Neural cell (in vitro differentiated cells): ENCODE results near the gene KCNIP3. TPM values are rescaled to one million over a fixed set of nuclear protein-coding genes. Genes with fewer than 3 reads are reported as not detected.

Experiments
- H2AFZ ChIP-seq: fragments of 200-600, 300-800 bp; sonication (generic), shearing (Covaris generic); 2 replicates; pipeline ENCODE4 v1.6.0; 2014; ENCODE audit warnings: low read depth, mild to moderate bottlenecking, antibody characterized with exemption, low read length, moderate library complexity
- H3F3A ChIP-seq: fragments of 200-600 bp; shearing (Covaris generic); 2 replicates; pipeline ENCODE4 v1.6.1; 2016; ENCODE audit warnings: mild to moderate bottlenecking, moderate library complexity, mixed read lengths, antibody characterized with exemption, low read length; ENCODE audit not compliant: insufficient read depth, poor library complexity, severe bottlenecking
- H3K27ac ChIP-seq: fragments of 200-600, 300-800 bp; sonication (generic), shearing (Covaris generic); 2 replicates; pipeline ENCODE4 v1.5.1; 2014; ENCODE audit warnings: mild to moderate bottlenecking, low read length, moderate library complexity
- H3K27me3 ChIP-seq: fragments of 300-800, 200-600 bp; sonication (generic), shearing (Covaris generic); 2 replicates; pipeline ENCODE4 v1.6.0; 2014; ENCODE audit warnings: mild to moderate bottlenecking, low read depth, low read length, moderate library complexity; ENCODE audit not compliant: insufficient read depth
- H3K36me3 ChIP-seq: fragments of 300-800, 200-600 bp; sonication (generic), shearing (Covaris generic); 2 replicates; pipeline ENCODE4 v1.5.1; 2014; ENCODE audit warnings: mild to moderate bottlenecking, antibody characterized with exemption, low read length, moderate library complexity; ENCODE audit not compliant: insufficient read depth
- H3K4me2 ChIP-seq: fragments of 300-800, 200-600 bp; sonication (generic), shearing (Covaris generic); 2 replicates; pipeline ENCODE4 v1.6.0; 2014; ENCODE audit warnings: mild to moderate bottlenecking, low read length
- H3K4me3 ChIP-seq: fragments of 300-800, 200-600 bp; sonication (generic), shearing (Covaris generic); 2 replicates; pipeline ENCODE4 v1.5.1; 2014; ENCODE audit warnings: mild to moderate bottlenecking, low read length, moderate library complexity
- H3K79me2 ChIP-seq: fragments of 200-600 bp; shearing (Covaris generic); replicated peaks from 2 replicates; pipeline ENCODE4 v1.6.0; 2014; ENCODE audit warnings: mild to moderate bottlenecking, low read length, moderate library complexity; ENCODE audit not compliant: insufficient read depth
- H3K9ac ChIP-seq: fragments of 300-800, 200-600 bp; sonication (generic), shearing (Covaris generic); 2 replicates; pipeline ENCODE4 v1.6.1; 2016; ENCODE audit warnings: mild to moderate bottlenecking, low read length, mixed read lengths
- H3K9me2 ChIP-seq: fragments of 200-600 bp; shearing (Covaris generic); 2 replicates; pipeline ENCODE4 v1.6.1; 2016; ENCODE audit warnings: mild to moderate bottlenecking, low read length, mixed read lengths; ENCODE audit not compliant: insufficient read depth
- H3K9me3 ChIP-seq: fragments of 200-600, 300-800 bp; sonication (generic), shearing (Covaris generic); 2 replicates; pipeline ENCODE4 v1.6.1; 2016; ENCODE audit warnings: mild to moderate bottlenecking, mixed run types, low read length, moderate library complexity, mixed read lengths
- H4K20me1 ChIP-seq: fragments of 200-600 bp; shearing (Covaris generic); 2 replicates; pipeline ENCODE4 v1.6.1; 2016; ENCODE audit warnings: mild to moderate bottlenecking, mixed run types; ENCODE audit not compliant: insufficient read depth
- CTCF ChIP-seq: fragments of 450-650 bp; IDR thresholded peaks from 2 replicates; pipeline ENCODE4 v1.5.1; 2014; ENCODE audit warnings: antibody characterized with exemption, mild to moderate bottlenecking, moderate library complexity; ENCODE audit not compliant: poor library complexity, severe bottlenecking
- EP300 ChIP-seq: fragments of 450-650 bp; conservative IDR thresholded peaks from 2 replicates; pipeline ENCODE4 v1.6.1; 2014; ENCODE audit warnings: antibody characterized with exemption, mild to moderate bottlenecking, moderate library complexity; ENCODE audit not compliant: poor library complexity, severe bottlenecking
- EZH2 ChIP-seq: fragments of 200-600, 300-800 bp; shearing (Covaris generic), sonication (generic); IDR thresholded peaks from 2 replicates; pipeline ENCODE4 v1.6.1; 2014; ENCODE audit warnings: antibody characterized with exemption, low read length, borderline replicate concordance, mild to moderate bottlenecking; ENCODE audit not compliant: insufficient read depth, poor library complexity, severe bottlenecking
- MXI1 ChIP-seq: fragments of 450-650 bp; conservative IDR thresholded peaks from 2 replicates; pipeline ENCODE4 v1.6.1; 2014; ENCODE audit warnings: antibody characterized with exemption, mild to moderate bottlenecking; ENCODE audit not compliant: poor library complexity, severe bottlenecking
- POLR2AphosphoS5 ChIP-seq: IDR thresholded peaks from 2 replicates; pipeline ENCODE4 v1.6.1; 2012
- RAD21 ChIP-seq: fragments of 450-650 bp; conservative IDR thresholded peaks from 2 replicates; pipeline ENCODE4 v1.6.1; 2014; ENCODE audit warnings: antibody characterized with exemption, mild to moderate bottlenecking, moderate library complexity
- REST ChIP-seq: IDR thresholded peaks from 2 replicates; pipeline ENCODE4 v1.6.1; 2012; ENCODE audit warnings: borderline replicate concordance
- SMC3 ChIP-seq: fragments of 450-650 bp; conservative IDR thresholded peaks from 2 replicates; pipeline ENCODE4 v1.6.1; 2014; ENCODE audit warnings: antibody characterized with exemption, mild to moderate bottlenecking, moderate library complexity; ENCODE audit not compliant: poor library complexity
- TAF1 ChIP-seq: IDR thresholded peaks from 2 replicates; pipeline ENCODE4 v1.6.1; 2012; ENCODE audit warnings: low read depth
- polyA plus RNA-seq: library from polyadenylated mRNA; depleted of rRNA; stranded (reverse); fragments of >200 nt; gene quantifications from 2 replicates; pipeline ENCODE4 v1.2.3, GENCODE V29; 2014

The KCNIP3 gene
- polyA plus RNA-seq, 1 donor from 2014 or later = not detected

GRCh38 chr2:95296011-95296410 is 1.1 kb upstream of the KCNIP3 start:
- H3K9me3 ChIP-seq = no peaks in the 10 kb centered on the region
- no peaks in the 10 kb centered on the region for H3F3A ChIP-seq
- TF ChIP-seq REST (no peak), TAF1 (no peak), EP300 (no peak), RAD21 (no peak), MXI1 (no peak), EZH2 (no peak), POLR2AphosphoS5 (no peak), CTCF (no peak), SMC3 (no peak)
- H3K4me3 ChIP-seq = no peak overlapping the region
- H2AFZ ChIP-seq = no peak overlapping the region
- no peak overlapping the region for H3K4me2 ChIP-seq
- H3K27ac ChIP-seq = no peak overlapping the region
- H4K20me1 ChIP-seq = no peaks in the 10 kb centered on the region
- H3K9ac ChIP-seq = no peak overlapping the region
- no peaks in the 10 kb centered on the region for H3K79me2 ChIP-seq
- no peaks in the 10 kb centered on the region for H3K9me2 ChIP-seq
- H3K36me3 ChIP-seq = no peaks in the 10 kb centered on the region
- H3K27me3 ChIP-seq = no peaks in the 10 kb centered on the region

- no peak overlapping the region for H3K9ac ChIP-seq
- H3K27me3 ChIP-seq = no peaks in the 10 kb centered on the region
- no peak for TF ChIP-seq CTCF
- TF ChIP-seq RAD21 = no peak
- TF ChIP-seq EP300 = no peak
- TF ChIP-seq POLR2AphosphoS5 = no peak
- TF ChIP-seq EZH2 = no peak
- no peak for TF ChIP-seq SMC3
- no peaks in the 10 kb centered on the region for H3K36me3 ChIP-seq
- no peaks in the 10 kb centered on the region for H4K20me1 ChIP-seq
- H3K4me2 ChIP-seq = no peak overlapping the region
- no peaks in the 10 kb centered on the region for H3F3A ChIP-seq
- no peak overlapping the region for H2AFZ ChIP-seq
- H3K9me2 ChIP-seq = no peaks in the 10 kb centered on the region
- no peaks in the 10 kb centered on the region for H3K79me2 ChIP-seq
- peaks cover 2% of the 10 kb centered on the region for H3K9me3 ChIP-seq
- H3K4me3 ChIP-seq = no peak overlapping the region
- H3K27ac ChIP-seq = no peak overlapping the region
Measured at GRCh38 chr2:95297639-95298395, 670 bp downstream of the KCNIP3 start.
